Head of caudate nucleus (tissue), 42 donors: ENCODE results near the gene IL18R1.

Source experiments
- DNase-seq, 42 donors: peaks; one replicate each; pipeline versions ENCODE4 v3.0.0 to v3.0.0-alpha.2; 2020 to 2021; ENCODE audit warnings: mixed read lengths in 7 of 42
- intact Hi-C: fragments of 100-400 bp; cut with DNase I; formaldehyde crosslinking; loops from one replicate; pipeline ENCODE4 v1.15.0; 2022

Gene IL18R1

GRCh38 chr2:102383722-102384121 is 28.1 kb downstream of the IL18R1 start:
- intact Hi-C loops: no loop called here

DNA sequence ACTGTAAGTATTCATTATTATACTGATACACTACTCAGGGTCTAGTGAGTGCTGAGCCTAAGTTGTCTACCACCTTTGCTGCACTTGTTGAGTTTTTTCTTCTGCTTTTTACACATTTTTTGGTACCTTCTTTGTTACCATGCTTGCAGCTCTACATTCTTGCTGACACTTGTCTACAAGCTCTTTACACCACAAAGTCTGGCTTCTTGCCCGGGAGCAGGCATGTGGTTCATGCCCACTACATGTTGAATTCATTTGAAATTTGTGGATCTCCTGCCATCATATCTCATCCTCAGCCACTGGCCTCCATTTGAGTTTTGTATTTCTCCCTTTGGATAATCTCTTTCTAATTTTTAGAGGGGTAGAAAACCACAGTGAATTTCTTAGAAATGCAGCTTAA is 29.9 kb downstream of the IL18R1 start:
- no peak for DNase-seq
- intact Hi-C loops: no loop called here

More at GRCh38 chr2:102383722-102384121, 28.1 kb downstream of the IL18R1 start:
- DNase-seq: no peak

DNA sequence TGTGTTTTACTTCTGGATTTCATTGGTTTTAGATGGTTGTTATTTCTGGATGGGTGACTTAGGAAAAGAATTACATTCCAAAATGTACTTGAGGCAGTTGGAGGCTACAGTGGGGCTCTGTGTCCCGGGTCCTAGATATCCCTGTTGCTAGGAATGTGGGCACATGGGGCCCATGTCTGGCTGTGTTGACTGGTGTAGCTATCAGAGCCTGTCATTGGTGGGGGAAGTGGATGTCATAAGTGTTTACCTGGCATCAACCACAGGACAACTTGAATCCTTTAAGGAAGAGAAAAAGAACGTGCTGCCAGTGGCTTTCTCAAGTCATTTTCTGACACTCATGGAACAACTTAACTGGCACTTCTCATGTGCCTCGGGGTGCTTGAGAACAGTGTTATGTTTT is 30.4 kb downstream of the IL18R1 start:
- intact Hi-C loops: no loop called here
- DNase-seq: no peak

- intact Hi-C loops: no loop called here
- no peak for DNase-seq
These were observed 31.4 kb downstream of the IL18R1 start for GRCh38 chr2:102386867-102387541.

GRCh38 chr2:102387763-102388546 is 32.4 kb downstream of the IL18R1 start:
- DNase-seq: no peak
- intact Hi-C loops: no loop called here

GRCh38 chr2:102391565-102391964 is 36.0 kb downstream of the IL18R1 start:
- DNase-seq: no peak
- intact Hi-C loops: no loop called here

- DNase-seq: no peak
- intact Hi-C loops: no loop called here
These were observed 36.5 kb downstream of the IL18R1 start for GRCh38 chr2:102392096-102392495.

- intact Hi-C loops: no loop called here
- DNase-seq: no peak
These were observed 37.3 kb downstream of the IL18R1 start for GRCh38 chr2:102392942-102393341.

DNA sequence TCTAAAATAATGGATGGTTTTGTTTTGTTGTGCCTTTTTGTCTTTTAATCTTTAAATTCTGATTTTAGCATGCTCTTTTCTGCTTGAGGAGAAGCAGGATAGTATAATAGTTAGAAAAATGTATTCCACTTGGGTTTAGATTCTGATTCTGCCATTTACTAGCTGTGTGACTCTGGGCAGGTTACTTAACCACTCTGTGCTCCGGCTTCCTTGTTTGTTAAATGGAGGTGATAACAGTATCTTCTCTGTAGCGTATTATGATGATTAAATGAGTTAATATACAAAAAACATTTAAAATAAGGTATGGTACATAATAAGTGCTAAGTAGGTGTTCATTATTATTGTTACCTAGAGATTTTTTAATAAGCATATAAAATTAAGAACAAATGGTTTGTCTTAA is 40.4 kb downstream of the IL18R1 start:
- intact Hi-C loops: no loop called here
- DNase-seq: no peak

DNA sequence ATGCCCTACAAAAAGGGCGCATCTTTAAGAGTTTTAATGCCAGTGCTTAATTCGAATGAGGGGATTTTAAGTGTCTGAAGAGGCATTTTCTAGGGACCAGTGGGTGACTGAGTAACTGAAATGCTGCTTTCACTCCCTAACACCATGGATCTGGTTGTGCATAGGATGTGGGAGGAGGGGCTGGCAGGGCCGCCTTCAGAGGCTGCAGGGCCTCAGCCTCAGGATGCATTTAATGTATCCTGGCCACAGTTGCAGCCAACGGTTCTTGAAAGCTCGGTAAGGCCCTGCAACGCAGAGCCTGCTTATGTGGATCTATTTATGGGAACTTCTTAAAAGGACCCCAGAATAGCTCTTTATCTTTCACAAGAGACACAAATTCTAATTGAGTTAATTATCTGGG is 41.6 kb downstream of the IL18R1 start:
- no peak for DNase-seq
- intact Hi-C loops: no loop called here

DNA sequence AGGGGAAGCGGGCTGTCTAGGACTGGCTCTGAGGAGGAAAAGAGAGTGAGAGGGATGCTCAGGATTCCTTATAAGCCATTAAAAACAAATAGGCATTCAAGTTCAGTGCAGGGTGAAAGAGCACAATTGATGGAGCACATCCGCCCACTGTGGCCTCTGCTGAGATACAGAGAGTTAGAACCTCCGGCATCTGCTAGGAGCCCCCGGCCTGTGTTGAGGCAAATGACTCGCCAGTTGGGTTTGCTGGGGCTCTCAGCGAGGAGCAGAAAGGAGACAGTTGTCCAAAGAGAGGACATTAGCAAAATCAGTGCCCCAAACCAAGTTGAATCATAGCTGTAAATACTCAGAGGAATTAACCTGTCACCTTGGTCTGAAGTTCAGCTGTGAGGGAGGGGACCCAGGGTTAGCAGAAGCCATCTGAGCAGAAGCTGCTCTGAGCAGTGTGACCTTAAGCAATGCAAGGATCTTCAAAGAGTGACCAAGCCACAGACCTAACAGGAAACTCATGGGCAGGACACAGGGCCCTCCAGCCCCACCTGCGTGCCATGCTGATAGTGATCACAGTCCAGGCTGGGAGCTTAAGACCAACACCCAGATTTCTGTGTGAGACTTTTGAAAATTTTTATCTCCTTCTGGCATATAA is 44.0 kb downstream of the IL18R1 start:
- DNase-seq: no peak
- intact Hi-C loops: no loop called here

DNA sequence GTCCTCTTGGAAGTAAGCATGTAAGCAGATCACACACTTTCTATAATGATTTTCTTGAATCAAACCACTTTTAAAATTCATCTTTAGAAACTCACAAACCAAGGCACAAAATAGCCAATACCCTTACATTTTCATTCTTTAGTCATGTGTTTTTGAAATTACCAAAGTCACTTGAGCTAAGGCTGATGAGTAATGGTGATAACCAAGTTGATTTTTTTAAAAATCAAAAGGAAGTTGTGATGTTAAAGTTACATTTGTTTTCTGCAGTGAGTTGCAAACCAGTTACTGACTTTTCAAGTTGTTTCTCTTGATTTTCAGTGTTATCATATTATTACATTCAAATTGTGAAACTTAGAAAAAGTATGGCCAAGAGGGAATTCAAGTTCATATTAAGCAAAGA is 45.9 kb downstream of the IL18R1 start:
- no peak for DNase-seq
- intact Hi-C loops: no loop called here

- DNase-seq: no peak
- intact Hi-C loops: no loop called here
These were observed 46.3 kb downstream of the IL18R1 start for GRCh38 chr2:102401865-102402264.

DNA sequence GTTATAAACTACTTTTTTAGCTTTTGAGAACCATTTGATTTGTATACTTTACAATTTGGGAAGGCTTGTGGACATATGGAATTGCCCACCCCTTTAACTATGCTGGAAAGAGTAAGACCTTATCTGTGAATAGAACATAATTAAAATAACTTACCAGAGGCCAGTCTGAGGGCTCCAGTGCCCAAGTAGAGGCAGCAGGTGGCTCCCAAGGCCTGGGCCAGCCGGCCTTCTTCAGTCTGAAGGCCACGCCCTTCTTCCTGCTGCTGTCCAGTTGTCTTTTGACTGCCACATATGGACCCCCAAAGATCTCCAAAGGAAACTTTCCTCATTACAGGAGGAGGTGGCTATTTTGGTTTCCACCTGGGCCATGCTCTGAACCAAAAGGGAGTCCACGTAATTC is 55.4 kb downstream of the IL18R1 start:
- intact Hi-C loops: no loop called here
- no peak for DNase-seq

DNA sequence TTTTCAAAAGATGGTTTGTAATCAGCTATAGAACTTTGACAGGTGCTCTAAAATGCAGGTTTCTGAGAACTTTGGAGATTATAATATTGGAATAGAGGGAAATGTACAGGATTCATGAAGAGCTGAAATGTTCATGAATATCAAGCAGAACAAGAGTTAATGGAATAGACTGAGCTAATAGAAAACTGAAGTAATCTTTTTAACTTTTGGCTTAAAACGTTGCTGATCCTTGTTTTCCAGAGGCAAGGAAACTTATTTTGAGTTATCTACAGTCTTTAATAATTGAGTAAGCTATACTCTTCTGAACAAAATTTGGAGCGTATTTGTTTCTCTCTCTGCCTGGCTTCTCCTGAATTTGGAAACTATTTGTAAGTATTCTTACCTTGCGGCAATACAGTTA is 56.6 kb downstream of the IL18R1 start:
- intact Hi-C loops: no loop called here
- no peak for DNase-seq

DNA sequence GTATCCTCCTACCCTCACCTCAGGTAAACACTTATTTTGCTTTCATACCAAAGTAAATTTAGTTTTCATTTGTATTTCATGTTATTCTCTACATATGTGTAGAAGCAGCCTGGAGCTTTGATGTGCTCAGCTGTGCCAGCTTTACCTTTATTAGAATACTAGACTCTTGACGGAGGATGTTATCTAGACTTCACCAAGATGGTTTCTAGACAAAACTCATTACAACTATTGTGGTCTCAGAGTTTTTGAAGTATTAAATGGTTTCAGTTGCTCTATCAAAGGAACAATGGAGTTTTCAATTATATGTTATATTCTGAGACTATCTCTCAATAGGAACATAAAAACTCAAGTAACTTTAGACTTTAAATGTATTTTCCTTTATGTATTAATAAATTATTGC is 62.4 kb downstream of the IL18R1 start:
- intact Hi-C loops: no loop called here

GRCh38 chr2:102418421-102418961 is 62.9 kb downstream of the IL18R1 start:
- no peak for DNase-seq
- intact Hi-C loops: no loop called here

More for the DNA sequence above, 62.4 kb downstream of the IL18R1 start:
- no peak for DNase-seq

- intact Hi-C loops: no loop called here
- DNase-seq: no peak
These were observed 64.7 kb downstream of the IL18R1 start for GRCh38 chr2:102420290-102420689.

DNA sequence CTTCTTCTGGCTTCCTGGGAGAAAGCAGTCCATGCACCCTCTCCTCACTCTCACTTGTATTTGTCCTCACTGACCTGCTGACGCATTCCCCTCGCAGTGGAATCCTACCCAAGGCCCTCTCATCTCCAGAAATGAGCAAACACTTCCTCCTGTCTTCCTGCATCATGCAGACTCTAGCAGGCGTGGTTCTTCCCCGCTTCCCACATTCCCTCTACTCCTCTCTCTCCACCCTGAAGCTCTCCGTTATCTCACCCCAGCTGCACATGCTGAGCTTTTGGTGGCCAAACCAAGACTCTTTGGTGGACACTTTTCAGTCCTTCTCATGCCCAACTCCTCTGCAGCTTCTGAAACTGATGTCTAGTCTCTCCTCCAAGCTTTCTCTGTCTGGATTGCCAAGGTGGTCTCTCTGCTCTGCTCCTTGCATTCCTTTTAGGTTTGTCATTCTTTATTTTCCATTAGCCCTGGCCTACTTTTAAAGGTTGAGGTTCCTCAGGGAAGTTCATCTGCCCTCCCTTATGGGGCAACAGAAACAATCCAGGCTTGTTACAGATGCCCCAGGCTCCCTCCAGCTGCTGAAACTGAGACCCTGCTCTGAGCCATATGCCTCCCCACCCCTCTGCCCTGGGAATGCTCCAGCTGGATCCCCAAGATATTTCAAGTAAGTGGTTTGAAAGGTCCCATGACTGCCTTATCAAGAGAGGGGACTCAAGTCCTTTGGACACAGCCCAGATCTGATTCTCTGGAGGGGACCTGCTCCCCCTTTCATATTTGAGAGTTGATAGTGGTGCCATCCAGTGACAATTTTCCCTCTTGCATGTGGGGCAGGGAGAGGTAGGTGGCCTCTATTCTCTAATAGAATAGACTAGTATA is 66.5 kb downstream of the IL18R1 start:
- DNase-seq: no peak
- intact Hi-C loops: no loop called here
